GM21529 (cell line): ENCODE data around the gene MAGI3.
"Not testable (repeated sequence)": the region's sequence is repeated elsewhere in the genome, so short reads cannot be mapped to it uniquely, and the experiment has no call there.

Experiments used
- ATAC-seq: cut with Tn5 transposase; IDR thresholded peaks from one replicate; pipeline ENCODE4 v1.9.1; 2021; ENCODE audit not compliant: unreplicated experiment

Gene MAGI3

GRCh38 chr1:113683384-113684152, 293.3 kb downstream of the MAGI3 start:
- no peak for ATAC-seq

GRCh38 chr1:113684153-113684541, 293.8 kb downstream of the MAGI3 start:
- ATAC-seq = no peak

GRCh38 chr1:113686891-113687618, 296.7 kb downstream of the MAGI3 start:
- no peak for ATAC-seq

- ATAC-seq = no peak
Observed at GRCh38 chr1:113691184-113691583, 300.9 kb downstream of the MAGI3 start.

- no peak for ATAC-seq
Observed at GRCh38 chr1:113692342-113692741, 302.0 kb downstream of the MAGI3 start.

GRCh38 chr1:113692824-113693431, 302.6 kb downstream of the MAGI3 start:
- no peak for ATAC-seq

- no peak for ATAC-seq
Observed at GRCh38 chr1:113694910-113695309, 304.6 kb downstream of the MAGI3 start.

GRCh38 chr1:113701429-113701828, 311.1 kb downstream of the MAGI3 start:
- ATAC-seq = no peak

GRCh38 chr1:113714606-113715269, 324.4 kb downstream of the MAGI3 start:
- ATAC-seq = no peak

GRCh38 chr1:113717506-113717905, 327.2 kb downstream of the MAGI3 start:
- not testable (repeated sequence) for ATAC-seq

GRCh38 chr1:113718621-113719020, 328.3 kb downstream of the MAGI3 start:
- not testable (repeated sequence) for ATAC-seq

- ATAC-seq = no peak
Observed at GRCh38 chr1:113721010-113721409, 330.7 kb downstream of the MAGI3 start.

- no peak for ATAC-seq
Observed at GRCh38 chr1:113732802-113733201, 342.5 kb downstream of the MAGI3 start.

GRCh38 chr1:113734357-113735055, 344.2 kb downstream of the MAGI3 start:
- ATAC-seq = no peak
